Measurements from ENCODE around the gene PRPF38B.
A peak's percentile ranks its signal among the peaks of the same experiment; 100 is the strongest.
"Not testable (repeated sequence)": the region's sequence is repeated elsewhere in the genome, so short reads cannot be mapped to it uniquely, and the experiment has no call there.

The PRPF38B gene

GRCh38 chr1:108691942-108692723 lies at the start of gene PRPF38B:
Gene PRPF38B, plus strand, starts transcription at chr1:108692310. Its CDS starts 282 bp downstream, at chr1:108692592.
- DNase-seq (ENCODE audit: low read depth): peak; percentile 80

- no peak for DNase-seq (ENCODE audit: low read depth)
Observed at GRCh38 chr1:108643492-108644335, 48.4 kb upstream of the PRPF38B start.

- DNase-seq (ENCODE audit: low read depth): no peak
Observed at GRCh38 chr1:108644984-108645383, 47.1 kb upstream of the PRPF38B start.

GRCh38 chr1:108645564-108646184 lies 46.4 kb upstream of the PRPF38B start:
- no peak for DNase-seq (ENCODE audit: low read depth)

GRCh38 chr1:108646265-108646647 lies 45.9 kb upstream of the PRPF38B start:
- DNase-seq (ENCODE audit: low read depth): no peak

GRCh38 chr1:108646648-108647269 lies 45.4 kb upstream of the PRPF38B start:
- peak; percentile 86 for DNase-seq (ENCODE audit: low read depth)

- DNase-seq (ENCODE audit: low read depth): no peak
Observed at GRCh38 chr1:108653431-108654105, 38.5 kb upstream of the PRPF38B start.

GRCh38 chr1:108657356-108658080 lies 34.6 kb upstream of the PRPF38B start:
- DNase-seq (ENCODE audit: low read depth): no peak

GRCh38 chr1:108661030-108661609 lies 31.0 kb upstream of the PRPF38B start, which contains the start of gene HENMT1:
Gene HENMT1, minus strand, starts transcription at chr1:108661093. Its CDS starts 1,209 bp downstream, at chr1:108659884.
- peak; percentile 84 for DNase-seq (ENCODE audit: low read depth)

GRCh38 chr1:108663074-108663473 lies 29.0 kb upstream of the PRPF38B start:
- no peak for DNase-seq (ENCODE audit: low read depth)

GRCh38 chr1:108664481-108664880 lies 27.6 kb upstream of the PRPF38B start:
- DNase-seq (ENCODE audit: low read depth): no peak

GRCh38 chr1:108665067-108665466 lies 27.0 kb upstream of the PRPF38B start:
- no peak for DNase-seq (ENCODE audit: low read depth)

- DNase-seq (ENCODE audit: low read depth): no peak
Observed at GRCh38 chr1:108665771-108666170, 26.3 kb upstream of the PRPF38B start.

GRCh38 chr1:108667422-108667821 lies 24.7 kb upstream of the PRPF38B start:
- DNase-seq (ENCODE audit: low read depth): not testable (repeated sequence)

GRCh38 chr1:108668777-108669176 lies 23.3 kb upstream of the PRPF38B start:
- no peak for DNase-seq (ENCODE audit: low read depth)

- DNase-seq (ENCODE audit: low read depth): no peak
Observed at GRCh38 chr1:108669679-108670078, 22.4 kb upstream of the PRPF38B start.

GRCh38 chr1:108670131-108670773 lies 21.9 kb upstream of the PRPF38B start:
- no peak for DNase-seq (ENCODE audit: low read depth)

GRCh38 chr1:108671143-108671542 lies 21.0 kb upstream of the PRPF38B start:
- DNase-seq (ENCODE audit: low read depth): no peak

- no peak for DNase-seq (ENCODE audit: low read depth)
Observed at GRCh38 chr1:108678706-108679105, 13.4 kb upstream of the PRPF38B start.

All from CMK (cell line).